K562 (cell line): ENCODE data around the gene C2CD4D. TPM values are rescaled to one million over a fixed set of nuclear protein-coding genes. Genes with fewer than 3 reads are reported as not detected.

Experiments
- CAMTA2 ChIP-seq: fragments of 250-450 bp; sonication (Bioruptor Pico); conservative IDR thresholded peaks from 2 replicates; pipeline ENCODE4 v1.5.1; 2022
- DACH1 ChIP-seq: fragments of 450-650 bp; IDR thresholded peaks from 2 replicates; pipeline ENCODE4 v1.6.1; 2018; ENCODE audit not compliant: partially characterized antibody
- HIVEP1 ChIP-seq: fragments of 250-450 bp; sonication (Bioruptor Pico); IDR thresholded peaks from 2 replicates; pipeline ENCODE4 v1.4.0; 2020; ENCODE audit warnings: mild to moderate bottlenecking
- HMGXB4 ChIP-seq: sonication (generic); formaldehyde crosslinking; IDR thresholded peaks from 2 replicates; pipeline ENCODE4 v1.8.1; 2023; ENCODE audit warnings: mild to moderate bottlenecking, missing genetic modification reagents
- HNRNPL ChIP-seq: fragments of 200-400 bp; formaldehyde crosslinking; IDR thresholded peaks from 2 replicates; pipeline ENCODE4 v1.6.1; 2017; ENCODE audit warnings: low read depth, mild to moderate bottlenecking, low read length
- KLF1 ChIP-seq: fragments of 450-650 bp; IDR thresholded peaks from 2 replicates; pipeline ENCODE4 v1.6.1; 2016; ENCODE audit warnings: missing genetic modification characterization, missing compliant biosample characterization
- KLF16 ChIP-seq: IDR thresholded peaks from 2 replicates; pipeline ENCODE4 v1.6.1; 2016; ENCODE audit warnings: antibody characterized with exemption
- MITF ChIP-seq: IDR thresholded peaks from 2 replicates; pipeline ENCODE4 v1.6.1; 2014; ENCODE audit warnings: antibody characterized with exemption
- PHF21A ChIP-seq: fragments of 450-650 bp; IDR thresholded peaks from 2 replicates; pipeline ENCODE4 v1.6.1; 2017; ENCODE audit warnings: low read depth, borderline replicate concordance
- ZBTB8A ChIP-seq: fragments of 450-650 bp; IDR thresholded peaks from 2 replicates; pipeline ENCODE4 v1.6.1; 2018; ENCODE audit warnings: mild to moderate bottlenecking, moderate library complexity; ENCODE audit not compliant: partially characterized antibody
- ZFX ChIP-seq: sonication (generic); formaldehyde crosslinking; IDR thresholded peaks from 2 replicates; pipeline ENCODE4 v1.8.0; 2022; ENCODE audit warnings: mild to moderate bottlenecking, missing genetic modification reagents, moderate library complexity
- ZNF280B ChIP-seq: fragments of 250-450 bp; sonication (Bioruptor Pico); IDR thresholded peaks from 2 replicates; pipeline ENCODE4 v1.5.1; 2021; ENCODE audit warnings: mild to moderate bottlenecking
- ZNF444 ChIP-seq: fragments of 250-450 bp; sonication (Bioruptor Pico); IDR thresholded peaks from 2 replicates; pipeline ENCODE4 v1.4.0; 2020; ENCODE audit warnings: mild to moderate bottlenecking, moderate library complexity
- ZZZ3 ChIP-seq: fragments of 450-650 bp; IDR thresholded peaks from 2 replicates; pipeline ENCODE4 v1.6.1; 2016; ENCODE audit warnings: antibody characterized with exemption, mild to moderate bottlenecking, moderate library complexity
- polyA plus RNA-seq, 8 experiments: library from polyadenylated mRNA; depleted of rRNA in 4 of 8; stranded (reverse) in 5 of 8; unstranded in 3 of 8; fragments of >200 nt; fragmentation: Nextera tagmentation in 2 of 8; fragmentation: Illumina TruSeq in 1 of 8; extraction: Ambion mirVana in 2 of 8; extraction: Trizol in 1 of 8; gene quantifications; 2 replicates each; pipeline versions ENCODE4 v1.2.1 to v1.2.3, GENCODE V29; 2011 to 2014; ENCODE audit warnings: inconsistent platforms in 1 of 8, missing spikeins in 1 of 8
- total RNA-seq, 7 experiments: library from RNA; depleted of rRNA in 6 of 7; stranded (reverse); fragments of >200 nt in 6 of 7; fragmentation: Illumina TruSeq in 2 of 7; extraction: Trizol in 2 of 7; gene quantifications; 2 replicates each; pipeline versions ENCODE4 v1.2.1 to v1.2.3, GENCODE V29; 2011 to 2021; ENCODE audit warnings: low replicate concordance in 1 of 7
- TF ChIP-seq, protein P1 (sequence below): fragments of 250-450 bp; sonication (Bioruptor Pico); IDR thresholded peaks from 2 replicates; pipeline ENCODE4 v1.4.0; 2020; ENCODE audit warnings: mild to moderate bottlenecking, moderate library complexity
- TF ChIP-seq, protein P2 (sequence below): fragments of 200-800 bp; sonication (Bioruptor generic); IDR thresholded peaks from 2 replicates; pipeline ENCODE4 v1.6.1; 2017; ENCODE audit warnings: missing genetic modification characterization, missing compliant biosample characterization

The C2CD4D gene
- total and polyA plus RNA-seq, 9 of the 15 experiments (the other 6 are each of a cell fraction or from before 2014, with no cell fraction given), result not detected

GRCh38 chr1:151790071-151790939 is 49.3 kb downstream of the C2CD4D start, which contains the start of gene TDRKH (continued):
- TF ChIP-seq CAMTA2 (CRISPR knock-in tag), result no peak
- TF ChIP-seq KLF1 (tag), result no peak
- 0 out of 2 replicates have a peak, but pooled peaks have one; percentile 8 for TF ChIP-seq KLF16
- TF ChIP-seq ZZZ3, result no peak
- no peak for TF ChIP-seq ZBTB8A
- no peak for TF ChIP-seq ZNF280B
- peak; percentile 39; the same call in 1 of the 2 replicates for TF ChIP-seq ZFX
- no peak for TF ChIP-seq HNRNPL
- no peak for TF ChIP-seq HIVEP1 (CRISPR knock-in tag)
- TF ChIP-seq HMGXB4 (CRISPR knock-in tag), result no peak; the same call in 1 of the 2 replicates
- TF ChIP-seq, protein P1, sequence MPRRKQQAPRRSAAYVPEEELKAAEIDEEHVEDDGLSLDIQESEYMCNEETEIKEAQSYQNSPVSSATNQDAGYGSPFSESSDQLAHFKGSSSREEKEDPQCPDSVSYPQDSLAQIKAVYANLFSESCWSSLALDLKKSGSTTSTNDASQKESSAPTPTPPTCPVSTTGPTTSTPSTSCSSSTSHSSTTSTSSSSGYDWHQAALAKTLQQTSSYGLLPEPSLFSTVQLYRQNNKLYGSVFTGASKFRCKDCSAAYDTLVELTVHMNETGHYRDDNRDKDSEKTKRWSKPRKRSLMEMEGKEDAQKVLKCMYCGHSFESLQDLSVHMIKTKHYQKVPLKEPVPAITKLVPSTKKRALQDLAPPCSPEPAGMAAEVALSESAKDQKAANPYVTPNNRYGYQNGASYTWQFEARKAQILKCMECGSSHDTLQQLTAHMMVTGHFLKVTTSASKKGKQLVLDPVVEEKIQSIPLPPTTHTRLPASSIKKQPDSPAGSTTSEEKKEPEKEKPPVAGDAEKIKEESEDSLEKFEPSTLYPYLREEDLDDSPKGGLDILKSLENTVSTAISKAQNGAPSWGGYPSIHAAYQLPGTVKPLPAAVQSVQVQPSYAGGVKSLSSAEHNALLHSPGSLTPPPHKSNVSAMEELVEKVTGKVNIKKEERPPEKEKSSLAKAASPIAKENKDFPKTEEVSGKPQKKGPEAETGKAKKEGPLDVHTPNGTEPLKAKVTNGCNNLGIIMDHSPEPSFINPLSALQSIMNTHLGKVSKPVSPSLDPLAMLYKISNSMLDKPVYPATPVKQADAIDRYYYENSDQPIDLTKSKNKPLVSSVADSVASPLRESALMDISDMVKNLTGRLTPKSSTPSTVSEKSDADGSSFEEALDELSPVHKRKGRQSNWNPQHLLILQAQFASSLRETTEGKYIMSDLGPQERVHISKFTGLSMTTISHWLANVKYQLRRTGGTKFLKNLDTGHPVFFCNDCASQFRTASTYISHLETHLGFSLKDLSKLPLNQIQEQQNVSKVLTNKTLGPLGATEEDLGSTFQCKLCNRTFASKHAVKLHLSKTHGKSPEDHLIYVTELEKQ (CRISPR knock-in tag), result no peak
- no peak for TF ChIP-seq ZNF444
- TF ChIP-seq DACH1, result peak; percentile 12
- TF ChIP-seq, protein P2, sequence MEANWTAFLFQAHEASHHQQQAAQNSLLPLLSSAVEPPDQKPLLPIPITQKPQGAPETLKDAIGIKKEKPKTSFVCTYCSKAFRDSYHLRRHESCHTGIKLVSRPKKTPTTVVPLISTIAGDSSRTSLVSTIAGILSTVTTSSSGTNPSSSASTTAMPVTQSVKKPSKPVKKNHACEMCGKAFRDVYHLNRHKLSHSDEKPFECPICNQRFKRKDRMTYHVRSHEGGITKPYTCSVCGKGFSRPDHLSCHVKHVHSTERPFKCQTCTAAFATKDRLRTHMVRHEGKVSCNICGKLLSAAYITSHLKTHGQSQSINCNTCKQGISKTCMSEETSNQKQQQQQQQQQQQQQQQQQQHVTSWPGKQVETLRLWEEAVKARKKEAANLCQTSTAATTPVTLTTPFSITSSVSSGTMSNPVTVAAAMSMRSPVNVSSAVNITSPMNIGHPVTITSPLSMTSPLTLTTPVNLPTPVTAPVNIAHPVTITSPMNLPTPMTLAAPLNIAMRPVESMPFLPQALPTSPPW (CRISPR knock-in tag), result peak; percentile 74
- TF ChIP-seq MITF, result no peak
- TF ChIP-seq PHF21A, result peak; percentile 100
